K562 (cell line): Measurements from ENCODE around the gene DZIP1. TPM values are rescaled to one million over a fixed set of nuclear protein-coding genes. Genes with fewer than 3 reads are reported as not detected.

ENCODE experiments used
- ATAC-seq: fragments of 200-7000 bp; cut with Tn5 transposase; 3 replicates; pipeline ENCODE4 v1.9.1; 2020; ENCODE audit warnings: moderate library complexity
- BruUV-seq: library from RNA; stranded (reverse); fragments of 400-500 nt; replicated peaks from 2 replicates; lab custom pipeline; 2021; lab: Mats Ljungman, UMichigan
- CTCF ChIA-PET: fragments of 300-600 bp; formaldehyde crosslinking; extraction: SDS; loops from one replicate; lab custom pipeline; 2021; ENCODE audit warnings: low intra/inter-chr PET ratio; lab: Yijun Ruan, JAX
- POLR2A ChIA-PET: fragments of 300-600, 350-650 bp; sonication (Branson Sonifier 250); formaldehyde crosslinking; extraction: SDS; loops from one replicate; lab custom pipeline; 2021; ENCODE audit warnings: antibody characterized with exemption, inconsistent platforms; lab: Yijun Ruan, JAX
- DNase-seq, 4 experiments: peaks; one replicate each; pipeline versions ENCODE4 v3.0.0 to v3.0.0-alpha.2; 2011 to 2018; ENCODE audit warnings: low spot score in 3 of 4, mixed read lengths in 3 of 4; ENCODE audit errors: extremely low read depth in 1 of 4
- FAIRE-seq: peaks from 2 replicates; lab custom pipeline; 2011; peaks lifted over from hg19 to GRCh38; lab: Jason Lieb, UNC
- H2AFZ ChIP-seq: 2 replicates; pipeline ENCODE4 v1.6.0; 2011; ENCODE audit warnings: low read depth, low read length, control low read depth, inconsistent platforms
- H3K27ac ChIP-seq: fragments of 200-600 bp; 3 replicates; pipeline ENCODE4 v1.8.0; 2011; ENCODE audit warnings: low read depth, mild to moderate bottlenecking, control low read depth, inconsistent platforms, low read length, moderate library complexity, mixed read lengths; ENCODE audit errors: extremely low read depth
- H3K27me3 ChIP-seq, 2 experiments: fragments of 300-600 bp in 1 of 2; 2 replicates in 1 of 2; 3 replicates in 1 of 2; pipeline versions ENCODE4 v1.6.0 to v1.8.0; 2011; ENCODE audit warnings: inconsistent platforms in 2 of 2, low read length in 2 of 2, mild to moderate bottlenecking in 1 of 2, mixed read lengths in 1 of 2, moderate library complexity in 1 of 2; ENCODE audit not compliant: control insufficient read depth in 2 of 2, insufficient read depth in 2 of 2
- H3K36me3 ChIP-seq: fragments of 300-600 bp; 3 replicates; pipeline ENCODE4 v1.8.0; 2011; ENCODE audit warnings: mild to moderate bottlenecking, low read length, inconsistent platforms; ENCODE audit not compliant: control insufficient read depth, insufficient read depth
- H3K4me1 ChIP-seq, 2 experiments: fragments of 200-600 bp in 1 of 2; replicated peaks in 1 of 2; 2 replicates in 1 of 2; 3 replicates in 1 of 2; pipeline versions ENCODE4 v1.5.1 to v1.8.0; 2011; ENCODE audit warnings: inconsistent platforms in 2 of 2, low read length in 2 of 2, mild to moderate bottlenecking in 1 of 2, mixed read lengths in 1 of 2, moderate library complexity in 1 of 2; ENCODE audit not compliant: control insufficient read depth in 2 of 2, insufficient read depth in 2 of 2
- H3K4me2 ChIP-seq: 2 replicates; pipeline ENCODE4 v1.6.1; 2011; ENCODE audit warnings: low read length, control low read depth, inconsistent platforms, mixed read lengths; ENCODE audit not compliant: insufficient read depth
- H3K4me3 ChIP-seq: fragments of 200-600 bp; sonication (generic), shearing (Covaris generic); 2 replicates; pipeline ENCODE4 v1.5.1; 2016; ENCODE audit warnings: control low read depth, inconsistent platforms
- H3K79me2 ChIP-seq: fragments of 200-600 bp; 3 replicates; pipeline ENCODE4 v1.8.0; 2011; ENCODE audit warnings: low read length, inconsistent platforms; ENCODE audit not compliant: control insufficient read depth, insufficient read depth
- H3K9ac ChIP-seq, 2 experiments: 2 replicates each; pipeline versions ENCODE4 v1.6.0 to v1.6.1; 2011; ENCODE audit warnings: low read depth in 2 of 2, low read length in 2 of 2, control low read depth in 1 of 2, inconsistent platforms in 1 of 2, mild to moderate bottlenecking in 1 of 2, mixed read lengths in 1 of 2; ENCODE audit not compliant: insufficient read depth in 1 of 2
- H3K9me1 ChIP-seq: one replicate; pipeline ENCODE4 v1.6.0; 2011; ENCODE audit warnings: inconsistent platforms, mild to moderate bottlenecking, low read length, moderate library complexity; ENCODE audit not compliant: control insufficient read depth, insufficient read depth
- H3K9me3 ChIP-seq: replicated peaks from 2 replicates; pipeline ENCODE4 v1.5.1; 2011; ENCODE audit warnings: low read depth, low read length, inconsistent platforms; ENCODE audit not compliant: control insufficient read depth, insufficient read depth
- H4K20me1 ChIP-seq: replicated peaks from 2 replicates; pipeline ENCODE4 v1.6.1; 2011; ENCODE audit warnings: low read length, inconsistent platforms, mixed read lengths; ENCODE audit not compliant: control insufficient read depth, insufficient read depth
- CBFB ChIP-seq: sonication (generic); formaldehyde crosslinking; IDR thresholded peaks from 2 replicates; pipeline ENCODE4 v1.4.0; 2020; ENCODE audit warnings: mild to moderate bottlenecking, missing genetic modification reagents
- CREBBP ChIP-seq: IDR thresholded peaks from one replicate; pipeline ENCODE4 v1.6.1; 2012; ENCODE audit warnings: low read depth, mild to moderate bottlenecking, control low read depth, inconsistent platforms, low read length
- CTCF ChIP-seq, 3 experiments: IDR thresholded peaks in 2 of 3; conservative IDR thresholded peaks in 1 of 3; 2 replicates each; pipeline ENCODE4 v1.5.1; 2011 to 2012; ENCODE audit warnings: low read length in 3 of 3, mild to moderate bottlenecking in 3 of 3, control low read depth in 2 of 3, improper control_type of control experiment in 1 of 3, inconsistent platforms in 1 of 3, low read depth in 1 of 3, mixed read lengths in 1 of 3, moderate library complexity in 1 of 3; ENCODE audit not compliant: insufficient read depth in 2 of 3
- HINFP ChIP-seq: fragments of 450-650 bp; conservative IDR thresholded peaks from 2 replicates; pipeline ENCODE4 v1.6.1; 2016; ENCODE audit warnings: missing genetic modification characterization, low read depth, mild to moderate bottlenecking, control low read depth, missing compliant biosample characterization
- KHSRP ChIP-seq: fragments of 450-650 bp; IDR thresholded peaks from 2 replicates; pipeline ENCODE4 v1.6.1; 2017
- NFYB ChIP-seq: IDR thresholded peaks from 2 replicates; pipeline ENCODE4 v1.6.1; 2011; ENCODE audit warnings: mild to moderate bottlenecking, moderate library complexity; ENCODE audit not compliant: insufficient read length; ENCODE audit errors: extremely low read depth
- NR2C1 ChIP-seq, 2 experiments: fragments of 450-650 bp; IDR thresholded peaks; 2 replicates each; pipeline ENCODE4 v1.6.1; 2017; ENCODE audit warnings: mild to moderate bottlenecking in 2 of 2, antibody characterized with exemption in 1 of 2, inconsistent platforms in 1 of 2, missing compliant biosample characterization in 1 of 2, missing genetic modification characterization in 1 of 2
- RHOXF2B ChIP-seq: fragments of 250-450 bp; sonication (Bioruptor Pico); conservative IDR thresholded peaks from 2 replicates; pipeline ENCODE4 v1.5.1; 2021
- SRSF3 ChIP-seq: fragments of 200-400 bp; formaldehyde crosslinking; IDR thresholded peaks from 2 replicates; pipeline ENCODE4 v1.6.1; 2016; ENCODE audit warnings: mild to moderate bottlenecking, low read length, moderate library complexity; ENCODE audit not compliant: insufficient read depth
- TFAP4 ChIP-seq: sonication (generic); formaldehyde crosslinking; IDR thresholded peaks from 2 replicates; pipeline ENCODE4 v1.8.0; 2022; ENCODE audit warnings: missing genetic modification reagents, mild to moderate bottlenecking, moderate library complexity, borderline replicate concordance
- ZNF561 ChIP-seq: fragments of 450-650 bp; formaldehyde crosslinking; conservative IDR thresholded peaks from 2 replicates; pipeline ENCODE4 v1.4.0; 2020; ENCODE audit warnings: mild to moderate bottlenecking, moderate library complexity
- WGBS: fragments of 100-300 bp; shearing (Covaris generic); methylation state at CpG from one replicate; pipeline ENCODE4 v1.1.6; 2016; ENCODE audit warnings: low coverage, mixed read lengths; ENCODE audit not compliant: insufficient coverage; ENCODE audit errors: missing lambda C conversion rate; 5-methylcytosine and 5-hydroxymethylcytosine counted together
- in situ Hi-C: fragments of 300-500 bp; cut with MboI; formaldehyde crosslinking; loops from 4 replicates; pipeline ENCODE4 v1.15.0; 2018; ENCODE audit warnings: inconsistent platforms, mixed read lengths
- intact Hi-C: fragments of 100-400 bp; cut with micrococcal nuclease; formaldehyde crosslinking; loops from 2 replicates; pipeline ENCODE4 v1.14.2; 2022
- polyA plus RNA-seq, 8 experiments: library from polyadenylated mRNA; depleted of rRNA in 4 of 8; stranded (reverse) in 5 of 8; unstranded in 3 of 8; fragments of >200 nt; fragmentation: Nextera tagmentation in 2 of 8; fragmentation: Illumina TruSeq in 1 of 8; extraction: Ambion mirVana in 2 of 8; extraction: Trizol in 1 of 8; gene quantifications; 2 replicates each; pipeline versions ENCODE4 v1.2.1 to v1.2.3, GENCODE V29; 2011 to 2014; ENCODE audit warnings: inconsistent platforms in 1 of 8, missing spikeins in 1 of 8
- total RNA-seq, 7 experiments: library from RNA; depleted of rRNA in 6 of 7; stranded (reverse); fragments of >200 nt in 6 of 7; fragmentation: Illumina TruSeq in 2 of 7; extraction: Trizol in 2 of 7; gene quantifications; 2 replicates each; pipeline versions ENCODE4 v1.2.1 to v1.2.3, GENCODE V29; 2011 to 2021; ENCODE audit warnings: low replicate concordance in 1 of 7

DZIP1 gene
- total and polyA plus RNA-seq, 9 of the 15 experiments (the other 6 are each of a cell fraction or from before 2014, with no cell fraction given) = 0.07 TPM; not detected in 8

- Histone ChIP-seq H3K4me1 (peaks cover 0 to 8% of the 10 kb centered on the region in 2 experiments; a peak in 2 of 5 replicates), H3K27ac (no peak overlapping the region), H3K27me3 (peaks cover 6 to 14% of the 10 kb centered on the region in 2 experiments; a peak in 3 of 5 replicates), H2AFZ (no peak overlapping the region), H3K9me3 (no peaks in the 10 kb centered on the region), H3K4me3 (no peak overlapping the region), H3K9me1 (no peaks in the 10 kb centered on the region)
- in situ Hi-C loops = no loop called here
- no peak for DNase-seq
- TF ChIP-seq CTCF (IDR thresholded peaks at IDR 0.05 in 2 of 3, conservative IDR thresholded peaks at IDR 0.05 in 1 of 3; ENCODE audit: insufficient read depth in 2 of 3, low read depth in 1 of 3, low read length in 3 of 3) (no peak), SRSF3 (no peak), ZNF561 (no peak), CBFB (CRISPR knock-in tag) (no peak), CREBBP (no peak), NFYB (no peak), NR2C1 (IDR thresholded peaks at IDR 0.05) (no peak), NR2C1 (tag; IDR thresholded peaks at IDR 0.05) (no peak), RHOXF2B (CRISPR knock-in tag) (no peak), KHSRP (no peak), HINFP (tag) (no peak), TFAP4 (CRISPR knock-in tag) (no peak)
- TF ChIP-seq, all 486 proteins: peak for 0
- Histone ChIP-seq H3K9ac (no peak overlapping the region), H4K20me1 (no peaks in the 10 kb centered on the region), H3K79me2 (no peaks in the 10 kb centered on the region), H3K36me3 (no peaks in the 10 kb centered on the region), H3K4me2 (no peak overlapping the region)
- FAIRE-seq (no peak), ATAC-seq (no peak)
- intact Hi-C loops = no loop called here
- POLR2A ChIA-PET = no interaction called here
- 0% methylated on average over 6 of the region's 6 CpGs for WGBS
- BruUV-seq = no TSS peak
- CTCF ChIA-PET = no interaction called here
Observed at GRCh38 chr13:95647321-95647720, 2.8 kb upstream of the DZIP1 start.
